BJ (cell line): ENCODE results near the gene ARHGAP42. TPM values are rescaled to one million over a fixed set of nuclear protein-coding genes. Genes with fewer than 3 reads are reported as not detected.
A peak's percentile ranks its signal among the peaks of the same experiment; 100 is the strongest.

Source experiments
- CTCF ChIA-PET: fragments of 350-600 bp; formaldehyde crosslinking; extraction: SDS; loops from one replicate; lab custom pipeline; 2021; ENCODE audit warnings: antibody characterized with exemption, inconsistent platforms; lab: Yijun Ruan, JAX
- POLR2A ChIA-PET: fragments of 300-600 bp; sonication (Branson Sonifier 250); formaldehyde crosslinking; extraction: SDS; loops from one replicate; lab custom pipeline; 2021; ENCODE audit warnings: antibody characterized with exemption; lab: Charles Lee
- DNase-seq: peaks from one replicate; pipeline ENCODE4 v3.0.0-alpha.2; 2011; ENCODE audit warnings: low read depth
- H3K27me3 ChIP-seq: 2 replicates; pipeline ENCODE4 v1.6.0; 2011; ENCODE audit warnings: low read length; ENCODE audit not compliant: control insufficient read depth, insufficient read depth
- H3K36me3 ChIP-seq: 2 replicates; pipeline ENCODE4 v1.5.1; 2011; ENCODE audit warnings: low read length; ENCODE audit not compliant: control insufficient read depth, insufficient read depth
- H3K4me3 ChIP-seq: 2 replicates; pipeline ENCODE4 v1.5.1; 2011; ENCODE audit warnings: low read depth, mild to moderate bottlenecking, control low read depth, low read length
- polyA plus RNA-seq: library from polyadenylated mRNA; depleted of rRNA; stranded (reverse); fragments of >200 nt; gene quantifications from 2 replicates; pipeline ENCODE4 v1.2.3, GENCODE V29; 2011
- TF ChIP-seq, protein P1 (sequence below): IDR thresholded peaks from 2 replicates; pipeline ENCODE4 v1.5.1; 2011; ENCODE audit warnings: low read depth, mild to moderate bottlenecking, control low read depth, inconsistent platforms, low read length, moderate library complexity; ENCODE audit not compliant: insufficient read depth

ARHGAP42 gene
- polyA plus RNA-seq, 1 experiment, result 0.76 TPM

DNA sequence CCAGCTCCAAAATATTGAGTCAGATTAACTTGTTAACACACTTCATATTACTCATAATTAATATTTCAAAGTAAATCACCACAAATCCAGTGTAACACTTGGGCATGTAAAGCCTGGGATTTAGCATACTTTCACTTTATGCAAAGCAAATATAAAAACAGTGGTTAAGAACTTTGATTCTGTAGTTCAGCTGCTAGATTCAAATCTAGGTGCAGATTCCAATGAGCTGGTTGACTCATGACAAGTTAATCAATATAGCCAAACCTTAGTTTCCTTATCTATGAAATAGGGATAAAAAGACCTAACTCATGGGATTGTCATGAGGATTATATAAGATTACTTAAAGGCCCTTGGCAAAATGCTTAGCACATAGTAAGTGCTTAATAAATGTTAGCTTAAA lies 45.9 kb downstream of the ARHGAP42 start:
- H3K4me3 ChIP-seq, result no peak overlapping the region
- POLR2A ChIA-PET, result no interaction called here
- CTCF ChIA-PET, result interaction anchor here (1.1 kb wide), 1 partner anchor 99 kb away, joined by 5 read pairs; no protein-coding TSS in a partner anchor
- H3K27me3 ChIP-seq, result peaks cover 2% of the 10 kb centered on the region; the same call in 1 of the 2 replicates
- TF ChIP-seq, protein P1, sequence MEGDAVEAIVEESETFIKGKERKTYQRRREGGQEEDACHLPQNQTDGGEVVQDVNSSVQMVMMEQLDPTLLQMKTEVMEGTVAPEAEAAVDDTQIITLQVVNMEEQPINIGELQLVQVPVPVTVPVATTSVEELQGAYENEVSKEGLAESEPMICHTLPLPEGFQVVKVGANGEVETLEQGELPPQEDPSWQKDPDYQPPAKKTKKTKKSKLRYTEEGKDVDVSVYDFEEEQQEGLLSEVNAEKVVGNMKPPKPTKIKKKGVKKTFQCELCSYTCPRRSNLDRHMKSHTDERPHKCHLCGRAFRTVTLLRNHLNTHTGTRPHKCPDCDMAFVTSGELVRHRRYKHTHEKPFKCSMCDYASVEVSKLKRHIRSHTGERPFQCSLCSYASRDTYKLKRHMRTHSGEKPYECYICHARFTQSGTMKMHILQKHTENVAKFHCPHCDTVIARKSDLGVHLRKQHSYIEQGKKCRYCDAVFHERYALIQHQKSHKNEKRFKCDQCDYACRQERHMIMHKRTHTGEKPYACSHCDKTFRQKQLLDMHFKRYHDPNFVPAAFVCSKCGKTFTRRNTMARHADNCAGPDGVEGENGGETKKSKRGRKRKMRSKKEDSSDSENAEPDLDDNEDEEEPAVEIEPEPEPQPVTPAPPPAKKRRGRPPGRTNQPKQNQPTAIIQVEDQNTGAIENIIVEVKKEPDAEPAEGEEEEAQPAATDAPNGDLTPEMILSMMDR, result no peak
- no peak for DNase-seq
- no peaks in the 10 kb centered on the region for H3K36me3 ChIP-seq

DNA sequence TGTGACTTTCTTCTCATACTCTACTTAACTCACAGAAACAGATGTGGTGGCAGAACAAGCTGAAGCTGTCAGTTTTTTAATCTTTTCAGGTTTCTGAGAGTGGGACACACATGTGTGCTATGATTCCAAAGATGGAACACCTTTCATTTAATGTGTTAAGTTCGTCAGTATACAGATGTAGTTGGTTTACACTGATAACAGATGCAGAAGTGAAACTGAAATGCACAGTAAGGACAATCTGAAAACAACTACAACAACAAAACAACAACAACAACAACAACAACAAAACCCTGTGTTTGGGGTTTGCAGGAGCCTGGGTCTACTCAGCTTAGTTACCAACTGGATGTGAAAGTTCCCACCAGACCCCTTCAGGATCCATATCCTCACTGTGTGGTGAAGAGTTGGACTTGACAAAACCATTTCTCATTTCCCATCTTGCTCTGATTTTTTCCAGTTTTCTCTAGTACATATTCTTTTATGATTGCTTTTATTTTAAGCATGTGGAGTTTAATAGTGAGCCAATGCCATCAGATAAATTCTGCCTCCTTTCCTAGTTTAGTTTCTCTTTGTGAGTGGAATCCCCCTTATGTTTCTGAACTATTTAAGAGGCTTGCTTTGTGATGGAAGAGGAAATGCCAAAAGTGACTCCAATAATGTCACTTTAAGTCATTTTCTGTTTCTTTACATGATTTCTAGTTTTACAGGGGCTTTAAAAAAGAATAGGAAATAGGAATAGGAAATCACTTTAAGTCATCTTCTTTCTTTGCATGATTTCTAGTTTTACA lies 47.8 kb downstream of the ARHGAP42 start:
- DNase-seq, result no peak
- H3K36me3 ChIP-seq, result no peaks in the 10 kb centered on the region
- POLR2A ChIA-PET, result no interaction called here
- CTCF ChIA-PET, result no interaction called here
- TF ChIP-seq, protein P1, result no peak
- H3K27me3 ChIP-seq, result no peaks in the 10 kb centered on the region
- H3K4me3 ChIP-seq, result no peak overlapping the region

DNA sequence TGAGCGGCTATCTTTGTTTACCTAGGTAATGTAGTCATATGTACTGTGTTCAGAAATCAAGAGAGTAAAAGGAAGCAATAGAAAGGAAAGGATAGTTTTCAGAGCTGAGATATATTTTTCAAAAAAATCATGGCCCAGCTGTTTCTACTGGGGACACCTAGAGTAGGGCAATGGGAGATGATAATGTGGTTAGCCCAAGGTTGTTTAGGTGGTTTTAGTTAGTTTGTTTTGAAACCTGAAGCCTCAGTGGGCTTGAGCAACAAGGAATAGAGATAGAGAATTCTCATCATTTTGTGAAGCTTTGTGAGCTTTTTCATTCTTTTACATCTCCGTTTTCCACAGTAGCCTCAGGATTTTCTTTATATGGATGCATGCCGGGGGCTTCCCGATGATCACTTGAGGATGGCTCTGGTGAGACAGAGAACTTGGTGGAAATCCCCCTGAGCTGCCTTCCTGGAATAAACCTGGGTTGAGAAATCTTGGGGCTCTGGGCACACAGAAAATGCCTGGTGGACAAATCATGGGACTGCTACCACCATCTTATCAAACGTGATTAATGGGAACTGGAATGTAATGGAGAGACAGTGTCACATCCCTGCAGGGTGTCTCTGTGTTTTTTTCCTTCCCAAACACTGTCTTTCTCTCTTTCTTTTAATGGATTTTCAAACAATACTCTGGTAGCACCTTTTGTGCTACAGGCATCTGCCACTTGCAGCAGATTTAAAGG lies 49.0 kb downstream of the ARHGAP42 start:
- CTCF ChIA-PET, result interaction anchor here (0.7 kb wide), 1 partner anchor 85 kb away, joined by 3 read pairs; no protein-coding TSS in a partner anchor
- Histone ChIP-seq H3K4me3 (no peak overlapping the region), H3K36me3 (no peaks in the 10 kb centered on the region), H3K27me3 (no peaks in the 10 kb centered on the region)
- TF ChIP-seq, protein P1, result no peak
- POLR2A ChIA-PET, result no interaction called here
- DNase-seq, result no peak

DNA sequence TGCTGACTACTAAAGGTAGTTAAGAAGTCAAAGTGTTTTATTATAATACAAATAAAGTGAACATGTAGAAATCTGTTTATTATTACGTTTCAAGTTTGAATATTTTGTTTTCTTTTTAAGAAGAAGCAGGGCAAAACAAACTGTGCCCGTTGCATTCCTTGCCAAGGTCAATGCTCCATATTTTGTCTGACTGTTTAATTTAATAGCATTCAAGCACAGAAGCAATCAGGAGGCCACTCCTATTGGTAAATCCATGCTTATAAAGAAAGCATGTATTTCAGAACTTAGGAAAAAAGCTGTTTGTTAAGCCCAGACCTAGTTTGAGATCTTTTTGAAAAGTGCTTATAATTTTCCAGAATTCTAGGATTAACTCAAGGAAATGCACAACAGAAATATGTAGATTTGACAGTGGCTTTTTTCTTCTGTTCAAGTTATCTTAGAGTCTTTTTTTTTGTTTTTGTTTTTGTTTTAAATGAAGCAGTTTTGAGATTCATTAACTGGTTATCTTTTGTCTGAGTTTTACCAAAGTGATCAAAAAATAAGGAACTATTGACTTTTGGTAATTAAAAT lies 51.7 kb downstream of the ARHGAP42 start:
- H3K36me3 ChIP-seq, result no peaks in the 10 kb centered on the region
- TF ChIP-seq, protein P1, result no peak
- no peak overlapping the region for H3K4me3 ChIP-seq
- no peak for DNase-seq
- ChIA-PET POLR2A (no interaction called here), CTCF (no interaction called here)
- no peaks in the 10 kb centered on the region for H3K27me3 ChIP-seq

DNA sequence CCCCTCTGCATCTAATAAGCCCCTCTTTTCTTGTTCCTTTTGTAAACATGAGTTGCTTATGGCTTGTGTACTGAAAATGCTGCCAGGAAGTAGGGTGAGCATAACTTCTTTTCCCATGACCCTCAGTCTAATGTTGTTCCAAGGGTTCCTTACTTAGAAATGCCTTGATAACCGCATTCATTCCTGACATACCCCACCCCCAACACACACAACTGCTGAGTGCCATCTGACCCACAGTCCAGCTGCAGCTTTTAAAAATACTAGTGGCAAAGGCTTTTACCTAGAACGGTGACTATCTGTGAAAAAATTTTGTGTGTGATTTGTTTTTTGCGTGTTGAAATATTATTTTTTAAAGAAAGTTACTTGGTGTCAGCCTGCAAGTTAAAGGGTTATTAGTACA lies 52.6 kb downstream of the ARHGAP42 start:
- ChIA-PET CTCF (interaction anchor here (0.8 kb wide), 1 partner anchor 27 kb away, joined by 3 read pairs; no protein-coding TSS in a partner anchor), POLR2A (no interaction called here)
- DNase-seq, result peak; percentile 56

More for the DNA sequence above, 52.6 kb downstream of the ARHGAP42 start:
- Histone ChIP-seq H3K4me3 (no peak overlapping the region), H3K27me3 (no peaks in the 10 kb centered on the region), H3K36me3 (no peaks in the 10 kb centered on the region)
- TF ChIP-seq, protein P1, result no peak
